HepG2 (cell line): ENCODE results near the gene CDSN. TPM values are rescaled to one million over a fixed set of nuclear protein-coding genes. Genes with fewer than 3 reads are reported as not detected.

Experiments
- BCL6 ChIP-seq: IDR thresholded peaks from 2 replicates; pipeline ENCODE4 v1.6.1; 2016; ENCODE audit warnings: missing genetic modification reagents, missing compliant biosample characterization
- KLF15 ChIP-seq: sonication (generic); formaldehyde crosslinking; IDR thresholded peaks from 2 replicates; pipeline ENCODE4 v1.8.1; 2023; ENCODE audit warnings: borderline replicate concordance, mild to moderate bottlenecking, inconsistent platforms, missing genetic modification reagents, mixed read lengths
- MED8 ChIP-seq: sonication (generic); formaldehyde crosslinking; IDR thresholded peaks from 2 replicates; pipeline ENCODE4 v1.8.1; 2023; ENCODE audit warnings: mild to moderate bottlenecking, missing genetic modification reagents; ENCODE audit not compliant: insufficient replicate concordance
- NBN ChIP-seq: fragments of 450-650 bp; conservative IDR thresholded peaks from 2 replicates; pipeline ENCODE4 v1.6.1; 2017
- NCOA5 ChIP-seq: sonication (generic); formaldehyde crosslinking; IDR thresholded peaks from 2 replicates; pipeline ENCODE4 v1.4.0; 2020; ENCODE audit warnings: missing genetic modification reagents
- NFYC ChIP-seq: IDR thresholded peaks from 2 replicates; pipeline ENCODE4 v1.6.1; 2016; ENCODE audit warnings: missing genetic modification reagents, missing compliant biosample characterization
- NR2F2 ChIP-seq: IDR thresholded peaks from 2 replicates; pipeline ENCODE4 v1.6.1; 2012; ENCODE audit warnings: low read depth, inconsistent platforms, borderline replicate concordance
- PRDM15 ChIP-seq: sonication (generic); formaldehyde crosslinking; IDR thresholded peaks from 2 replicates; pipeline ENCODE4 v1.4.0; 2020; ENCODE audit warnings: missing genetic modification reagents
- SAFB2 ChIP-seq: sonication (generic); formaldehyde crosslinking; IDR thresholded peaks from 2 replicates; pipeline ENCODE4 v1.5.1; 2020; ENCODE audit warnings: missing genetic modification reagents, low read depth, mild to moderate bottlenecking, borderline replicate concordance
- ZFYVE20 ChIP-seq: sonication (generic); formaldehyde crosslinking; IDR thresholded peaks from 2 replicates; pipeline ENCODE4 v1.8.0; 2023; ENCODE audit warnings: low read depth, mild to moderate bottlenecking, moderate library complexity, missing genetic modification reagents, borderline replicate concordance
- ZNF646 ChIP-seq: sonication (generic); formaldehyde crosslinking; IDR thresholded peaks from 2 replicates; pipeline ENCODE4 v1.9.0; 2021; ENCODE audit warnings: mild to moderate bottlenecking, missing genetic modification reagents
- polyA plus RNA-seq, 8 experiments: library from polyadenylated mRNA; depleted of rRNA in 3 of 8; stranded (reverse) in 7 of 8; unstranded in 1 of 8; fragments of >200 nt; fragmentation: Illumina TruSeq in 4 of 8; extraction: Trizol in 4 of 8; gene quantifications; 2 replicates each; pipeline versions ENCODE4 v1.2.1 to v1.2.3, GENCODE V29; 2011 to 2016; ENCODE audit warnings: low read depth in 4 of 8, missing spikeins in 1 of 8, mixed read lengths in 1 of 8; ENCODE audit not compliant: insufficient read depth in 1 of 8
- total RNA-seq, 5 experiments: library from RNA; depleted of rRNA; stranded (reverse); fragments of >200 nt; fragmentation: Illumina TruSeq; extraction: Trizol; gene quantifications; 2 replicates each; pipeline ENCODE4 v1.2.3, GENCODE V29; 2016; ENCODE audit warnings: low read depth in 1 of 5
- TF ChIP-seq, protein P1 (sequence below): IDR thresholded peaks from 2 replicates; pipeline ENCODE4 v1.4.0; 2020; ENCODE audit warnings: mild to moderate bottlenecking, missing genetic modification reagents
- TF ChIP-seq, protein P2 (sequence below): sonication (generic); formaldehyde crosslinking; IDR thresholded peaks from 2 replicates; pipeline ENCODE4 v1.5.0; 2020; ENCODE audit warnings: mild to moderate bottlenecking, missing genetic modification reagents, moderate library complexity

CDSN gene
- total and polyA plus RNA-seq, 2 of the 13 experiments (the other 11 are each of a cell fraction or from before 2014, with no cell fraction given), result not detected

DNA sequence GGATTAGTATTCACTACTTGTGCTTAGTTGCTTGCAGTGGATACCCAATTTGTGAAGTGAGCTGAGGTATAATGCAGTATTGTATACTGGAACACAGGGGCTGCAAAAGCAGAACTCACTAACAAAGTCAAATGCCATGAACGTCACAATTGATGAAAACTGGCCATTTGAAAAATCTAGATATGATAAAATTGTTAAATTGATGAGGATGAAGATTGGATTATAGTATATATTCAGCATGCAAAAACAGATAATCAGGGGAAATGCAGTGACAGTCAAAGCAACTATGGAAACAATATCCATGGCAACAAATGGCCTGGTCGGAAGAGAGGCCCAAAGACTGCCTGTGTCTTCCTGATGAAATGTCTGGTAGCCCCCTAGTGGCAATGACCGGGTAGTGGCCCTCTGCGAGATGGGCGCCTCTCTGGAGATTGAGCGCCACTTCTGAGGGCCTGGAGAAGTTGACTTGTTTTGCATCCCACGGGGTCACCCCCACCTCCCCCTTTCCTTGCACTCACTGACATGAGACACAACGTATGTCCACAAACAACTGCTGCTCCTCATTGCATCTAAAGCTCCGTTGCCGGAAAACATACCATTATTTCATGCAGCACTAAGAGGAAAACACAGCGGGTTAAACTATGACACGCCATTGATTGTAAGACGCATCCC, 51.4 kb downstream of the CDSN start (continued):
- TF ChIP-seq ZNF646 (CRISPR knock-in tag) (no peak), SAFB2 (CRISPR knock-in tag) (no peak), NBN (no peak), ZFYVE20 (CRISPR knock-in tag) (no peak), NFYC (CRISPR knock-in tag) (no peak), PRDM15 (no peak), MED8 (CRISPR knock-in tag) (no peak), KLF15 (CRISPR knock-in tag) (no peak), BCL6 (no peak), NCOA5 (CRISPR knock-in tag) (no peak), NR2F2 (no peak)
- TF ChIP-seq, protein P1, sequence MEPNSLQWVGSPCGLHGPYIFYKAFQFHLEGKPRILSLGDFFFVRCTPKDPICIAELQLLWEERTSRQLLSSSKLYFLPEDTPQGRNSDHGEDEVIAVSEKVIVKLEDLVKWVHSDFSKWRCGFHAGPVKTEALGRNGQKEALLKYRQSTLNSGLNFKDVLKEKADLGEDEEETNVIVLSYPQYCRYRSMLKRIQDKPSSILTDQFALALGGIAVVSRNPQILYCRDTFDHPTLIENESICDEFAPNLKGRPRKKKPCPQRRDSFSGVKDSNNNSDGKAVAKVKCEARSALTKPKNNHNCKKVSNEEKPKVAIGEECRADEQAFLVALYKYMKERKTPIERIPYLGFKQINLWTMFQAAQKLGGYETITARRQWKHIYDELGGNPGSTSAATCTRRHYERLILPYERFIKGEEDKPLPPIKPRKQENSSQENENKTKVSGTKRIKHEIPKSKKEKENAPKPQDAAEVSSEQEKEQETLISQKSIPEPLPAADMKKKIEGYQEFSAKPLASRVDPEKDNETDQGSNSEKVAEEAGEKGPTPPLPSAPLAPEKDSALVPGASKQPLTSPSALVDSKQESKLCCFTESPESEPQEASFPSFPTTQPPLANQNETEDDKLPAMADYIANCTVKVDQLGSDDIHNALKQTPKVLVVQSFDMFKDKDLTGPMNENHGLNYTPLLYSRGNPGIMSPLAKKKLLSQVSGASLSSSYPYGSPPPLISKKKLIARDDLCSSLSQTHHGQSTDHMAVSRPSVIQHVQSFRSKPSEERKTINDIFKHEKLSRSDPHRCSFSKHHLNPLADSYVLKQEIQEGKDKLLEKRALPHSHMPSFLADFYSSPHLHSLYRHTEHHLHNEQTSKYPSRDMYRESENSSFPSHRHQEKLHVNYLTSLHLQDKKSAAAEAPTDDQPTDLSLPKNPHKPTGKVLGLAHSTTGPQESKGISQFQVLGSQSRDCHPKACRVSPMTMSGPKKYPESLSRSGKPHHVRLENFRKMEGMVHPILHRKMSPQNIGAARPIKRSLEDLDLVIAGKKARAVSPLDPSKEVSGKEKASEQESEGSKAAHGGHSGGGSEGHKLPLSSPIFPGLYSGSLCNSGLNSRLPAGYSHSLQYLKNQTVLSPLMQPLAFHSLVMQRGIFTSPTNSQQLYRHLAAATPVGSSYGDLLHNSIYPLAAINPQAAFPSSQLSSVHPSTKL (CRISPR knock-in tag), result no peak
- TF ChIP-seq, protein P2, sequence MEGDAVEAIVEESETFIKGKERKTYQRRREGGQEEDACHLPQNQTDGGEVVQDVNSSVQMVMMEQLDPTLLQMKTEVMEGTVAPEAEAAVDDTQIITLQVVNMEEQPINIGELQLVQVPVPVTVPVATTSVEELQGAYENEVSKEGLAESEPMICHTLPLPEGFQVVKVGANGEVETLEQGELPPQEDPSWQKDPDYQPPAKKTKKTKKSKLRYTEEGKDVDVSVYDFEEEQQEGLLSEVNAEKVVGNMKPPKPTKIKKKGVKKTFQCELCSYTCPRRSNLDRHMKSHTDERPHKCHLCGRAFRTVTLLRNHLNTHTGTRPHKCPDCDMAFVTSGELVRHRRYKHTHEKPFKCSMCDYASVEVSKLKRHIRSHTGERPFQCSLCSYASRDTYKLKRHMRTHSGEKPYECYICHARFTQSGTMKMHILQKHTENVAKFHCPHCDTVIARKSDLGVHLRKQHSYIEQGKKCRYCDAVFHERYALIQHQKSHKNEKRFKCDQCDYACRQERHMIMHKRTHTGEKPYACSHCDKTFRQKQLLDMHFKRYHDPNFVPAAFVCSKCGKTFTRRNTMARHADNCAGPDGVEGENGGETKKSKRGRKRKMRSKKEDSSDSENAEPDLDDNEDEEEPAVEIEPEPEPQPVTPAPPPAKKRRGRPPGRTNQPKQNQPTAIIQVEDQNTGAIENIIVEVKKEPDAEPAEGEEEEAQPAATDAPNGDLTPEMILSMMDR (CRISPR knock-in tag), result peak; percentile 93
